Measurements from ENCODE around the gene MAGIX.
A peak's percentile ranks its signal among the peaks of the same experiment; 100 is the strongest.
"Not testable (repeated sequence)": the region's sequence is repeated elsewhere in the genome, so short reads cannot be mapped to it uniquely, and the experiment has no call there.

The MAGIX gene

DNA sequence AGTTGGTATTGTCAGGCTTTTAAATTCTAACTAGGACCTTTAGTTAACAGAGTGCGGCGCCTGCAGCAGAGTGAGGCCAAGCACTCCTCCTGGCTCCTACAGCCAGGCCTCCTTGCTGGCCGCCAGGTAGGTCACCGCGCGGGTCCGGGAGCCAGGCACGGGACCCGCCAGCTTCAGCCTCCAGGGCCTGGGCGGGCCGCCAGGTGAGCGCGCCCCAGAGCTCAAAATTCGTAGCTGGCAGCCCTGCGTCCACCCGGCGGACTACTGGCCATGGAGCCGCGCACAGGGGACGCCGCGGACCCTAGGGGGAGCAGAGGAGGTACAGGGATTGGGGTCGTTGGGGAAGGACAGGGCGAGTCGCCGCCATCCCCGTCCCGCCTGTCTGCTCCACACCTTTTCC, at the start of gene MAGIX:
Gene MAGIX (plus strand): TSS at position 139 of the 400 bp plus-strand sequence. CDS start 132 bp downstream, at position 271.
- DNase-seq (ENCODE audit: low spot score), result no peak

DNA sequence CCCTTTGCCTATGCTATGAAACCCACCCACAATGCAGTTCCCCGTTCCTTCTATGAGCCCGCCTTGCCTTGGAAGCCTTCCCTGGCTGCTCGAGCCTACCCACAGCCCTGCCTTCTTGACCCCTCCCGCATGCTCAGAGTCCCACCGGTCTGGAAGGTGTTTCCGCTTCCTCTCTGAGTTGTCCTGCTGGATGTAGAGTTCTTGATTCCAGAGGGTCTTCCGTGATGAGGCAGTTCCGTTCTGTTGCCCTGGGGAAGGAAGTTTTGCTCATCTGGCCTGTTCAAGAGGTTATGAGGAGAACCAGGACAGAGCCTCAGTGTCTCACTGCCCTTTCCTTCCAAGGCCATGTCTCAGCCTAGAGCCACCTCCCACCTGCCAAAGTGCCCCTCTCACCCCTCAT, 46.5 kb upstream of the MAGIX start:
- DNase-seq (ENCODE audit: low spot score), result no peak

DNA sequence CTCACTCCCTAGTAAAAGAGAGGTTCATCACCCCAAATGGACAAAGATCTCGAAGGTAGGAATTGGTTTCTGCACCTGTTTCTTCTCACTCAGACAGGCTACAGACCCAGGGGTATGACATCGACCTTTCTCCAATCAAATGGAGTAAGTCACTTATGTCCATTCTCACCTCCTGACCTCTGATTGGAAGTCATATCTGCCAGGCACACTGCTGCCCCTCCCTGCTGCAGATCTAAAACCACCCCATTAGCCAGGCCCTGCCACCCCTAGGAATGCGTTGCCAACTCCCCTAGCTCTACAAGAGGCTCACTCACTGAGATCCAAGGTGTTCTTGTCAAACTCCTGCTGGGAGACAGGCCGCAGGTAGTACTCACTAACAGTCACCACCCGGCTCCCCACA, 45.8 kb upstream of the MAGIX start:
- DNase-seq (ENCODE audit: low spot score), result no peak

DNA sequence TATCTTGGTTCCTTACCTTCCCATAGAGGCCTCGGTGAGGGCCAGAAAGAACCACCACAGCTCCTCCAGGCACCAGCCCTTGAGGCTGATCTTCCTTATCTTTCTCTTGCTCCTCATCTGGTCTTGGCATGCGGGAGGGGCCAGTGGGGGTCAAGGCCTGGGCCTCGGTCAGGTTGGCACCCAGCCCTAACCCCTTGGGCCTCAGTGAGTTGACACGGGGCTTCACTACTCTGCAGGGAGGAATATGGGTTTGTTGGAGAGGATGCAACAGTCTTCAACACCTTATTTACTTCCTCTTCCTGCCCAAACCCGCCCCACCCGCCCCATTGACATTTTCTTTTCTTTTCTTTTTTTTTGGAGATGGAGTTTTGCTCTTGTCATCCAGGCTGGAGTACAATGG, 45.0 kb upstream of the MAGIX start:
- DNase-seq (ENCODE audit: low spot score), result no peak

DNA sequence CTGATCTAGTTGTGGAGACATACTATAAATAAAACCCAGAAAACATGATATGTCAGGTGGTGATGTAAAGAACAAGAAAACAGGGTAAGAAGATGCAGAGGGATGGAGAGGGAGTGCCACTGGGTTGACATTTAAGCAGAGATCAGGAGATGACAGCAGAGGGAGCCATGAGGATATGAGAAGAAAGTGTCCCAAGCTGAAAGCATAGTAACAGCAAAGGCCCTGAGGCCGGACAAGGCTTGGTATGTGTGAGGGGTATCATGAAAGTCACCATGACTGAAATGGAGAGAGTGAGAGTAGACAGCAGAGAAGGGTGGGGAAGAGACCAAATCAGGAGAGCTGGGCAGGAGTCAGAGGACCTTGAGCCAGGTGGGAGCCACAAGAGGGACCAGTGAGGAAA, 42.5 kb upstream of the MAGIX start:
- no peak for DNase-seq (ENCODE audit: low spot score)

DNA sequence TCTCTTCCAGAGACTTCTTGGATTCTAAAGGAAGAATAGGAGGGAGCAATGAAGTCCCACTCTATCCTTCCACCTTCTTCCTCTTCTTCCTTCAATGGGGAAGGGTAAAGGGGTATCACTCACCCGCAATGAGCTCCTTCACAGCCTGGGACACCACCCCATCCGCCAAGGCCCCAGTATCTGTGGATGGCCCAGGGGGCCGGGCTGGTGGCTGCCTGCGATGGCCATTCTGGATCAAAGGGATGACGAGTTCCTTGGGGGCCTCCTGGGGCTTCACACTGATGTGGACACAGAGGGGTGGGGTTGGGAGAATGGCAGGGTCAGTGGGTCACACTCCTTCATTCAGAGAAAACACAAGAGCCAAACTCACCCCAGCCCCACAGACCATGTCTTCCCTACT, 40.1 kb upstream of the MAGIX start:
- no peak for DNase-seq (ENCODE audit: low spot score)

DNA sequence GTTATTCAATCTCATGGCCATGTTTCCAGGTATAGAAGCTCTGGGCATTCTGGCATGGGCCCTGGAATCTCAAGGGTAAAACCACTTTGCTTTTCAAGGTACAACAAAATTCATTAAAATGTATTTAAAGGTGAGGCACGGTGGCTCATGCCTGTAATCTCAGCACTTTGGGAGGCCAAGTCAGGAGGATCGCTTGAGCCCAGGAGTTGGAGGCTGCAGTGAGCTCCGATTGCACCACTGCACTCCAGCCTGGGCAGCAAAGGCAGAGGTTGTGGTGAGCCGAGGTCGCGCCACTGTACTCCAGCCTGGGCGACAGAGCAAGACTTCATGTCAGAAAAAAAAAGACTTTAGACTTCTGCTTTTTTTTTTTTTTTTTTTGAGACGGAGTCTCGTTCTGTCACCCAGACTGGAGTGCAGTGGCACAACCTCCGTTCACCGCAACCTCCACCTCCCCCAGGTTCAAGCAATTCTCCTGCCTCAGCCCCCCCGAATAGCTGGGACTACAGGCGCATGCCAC, 34.8 kb upstream of the MAGIX start:
- not testable (repeated sequence) for DNase-seq (ENCODE audit: low spot score)

DNA sequence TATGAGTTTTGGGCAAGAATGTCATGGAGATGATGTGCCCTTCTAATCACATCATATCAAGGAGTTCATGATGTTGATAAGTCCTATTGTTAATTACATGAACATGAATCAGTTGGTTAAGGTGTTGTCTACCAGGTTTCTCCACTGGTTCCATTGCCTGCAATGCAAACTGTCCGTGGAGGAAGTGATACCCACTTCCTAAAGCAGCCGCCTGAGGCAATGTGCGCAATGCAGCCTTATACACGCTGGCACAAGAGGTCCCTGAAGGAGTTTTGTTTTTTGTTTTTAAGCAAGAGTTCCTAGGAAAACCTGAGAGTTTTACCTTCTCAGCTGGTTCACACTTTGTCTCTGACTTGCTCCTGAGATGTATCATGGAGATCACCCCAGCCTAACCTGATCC, 33.1 kb upstream of the MAGIX start:
- no peak for DNase-seq (ENCODE audit: low spot score)

DNA sequence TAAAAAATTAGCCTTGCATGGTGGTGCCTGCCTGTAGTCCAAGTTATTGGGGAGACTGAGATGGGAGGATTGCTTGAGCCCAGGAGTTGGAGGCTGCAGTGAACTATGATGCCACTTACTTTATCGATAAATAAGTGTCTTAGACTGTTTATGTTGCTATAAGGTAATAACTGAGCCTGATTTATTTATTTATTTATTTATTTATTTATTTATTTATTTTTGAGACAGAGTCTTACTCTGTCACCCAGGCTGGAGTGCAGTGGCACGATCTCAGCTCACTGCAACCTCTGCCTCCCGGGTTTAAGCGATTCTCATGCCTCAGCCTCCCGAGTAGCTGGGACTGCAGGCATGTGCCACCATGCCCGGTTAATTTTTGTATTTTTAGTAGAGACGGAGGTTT, 30.3 kb upstream of the MAGIX start:
- DNase-seq (ENCODE audit: low spot score), result not testable (repeated sequence)

DNA sequence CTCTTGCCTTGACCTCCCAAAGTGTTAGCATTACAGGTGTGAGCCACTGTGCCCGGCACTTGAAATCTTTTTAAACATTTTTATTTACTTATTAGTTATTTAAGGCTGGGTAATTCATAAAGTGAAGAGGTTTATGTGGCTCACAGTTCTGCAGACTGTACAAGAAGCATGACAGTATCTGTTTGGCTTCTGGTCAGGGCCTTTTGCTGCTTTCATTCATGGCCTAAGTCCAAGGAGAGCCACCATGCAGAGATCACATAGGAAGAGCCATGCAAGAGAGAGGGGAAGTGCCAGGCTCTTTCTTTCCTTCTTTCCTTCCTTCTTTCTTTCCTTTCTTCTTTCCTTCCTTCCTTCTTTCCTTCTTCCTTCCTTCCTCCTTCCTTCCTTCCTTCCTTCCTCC, 28.8 kb upstream of the MAGIX start:
- no peak for DNase-seq (ENCODE audit: low spot score)

DNA sequence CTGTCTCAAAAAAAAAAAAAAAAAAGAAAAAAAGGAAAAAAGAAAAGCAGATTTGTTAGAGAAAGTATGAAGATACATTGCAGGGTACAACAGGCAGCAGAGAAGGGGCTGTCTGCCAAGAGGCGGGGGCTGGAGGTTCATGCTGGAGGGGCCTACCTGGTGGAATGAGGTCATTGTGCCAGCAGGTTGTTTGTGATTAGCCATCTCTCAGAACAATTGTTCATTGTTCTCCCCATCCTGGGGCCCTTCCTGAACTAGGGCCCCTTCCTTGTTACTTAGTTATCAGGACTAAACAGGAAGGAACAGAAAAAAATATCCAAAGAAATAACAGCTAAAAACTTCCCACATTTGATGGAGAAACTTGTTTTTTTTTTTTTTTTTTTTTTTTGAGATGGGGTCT, 25.1 kb upstream of the MAGIX start:
- DNase-seq (ENCODE audit: low spot score), result no peak

DNA sequence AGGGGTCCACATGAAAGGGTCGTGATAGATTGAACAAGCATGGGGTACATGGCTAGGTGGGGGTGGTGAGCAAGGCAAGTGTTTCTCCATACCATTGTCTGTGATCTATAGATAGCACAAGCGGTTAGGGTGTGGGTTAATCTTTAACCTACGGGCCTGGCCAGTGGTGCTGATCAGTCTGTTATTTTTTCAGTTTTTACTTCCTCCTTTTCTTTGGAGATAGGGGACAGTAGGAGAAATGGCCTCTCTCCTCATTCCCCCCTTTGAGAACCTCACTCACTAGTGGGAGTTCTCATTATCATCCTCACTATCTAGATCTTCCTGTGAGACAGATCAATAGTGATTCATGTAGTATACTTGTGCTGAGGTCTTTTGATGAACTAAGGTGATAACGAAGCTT, 22.8 kb upstream of the MAGIX start:
- DNase-seq (ENCODE audit: low spot score), result no peak

DNA sequence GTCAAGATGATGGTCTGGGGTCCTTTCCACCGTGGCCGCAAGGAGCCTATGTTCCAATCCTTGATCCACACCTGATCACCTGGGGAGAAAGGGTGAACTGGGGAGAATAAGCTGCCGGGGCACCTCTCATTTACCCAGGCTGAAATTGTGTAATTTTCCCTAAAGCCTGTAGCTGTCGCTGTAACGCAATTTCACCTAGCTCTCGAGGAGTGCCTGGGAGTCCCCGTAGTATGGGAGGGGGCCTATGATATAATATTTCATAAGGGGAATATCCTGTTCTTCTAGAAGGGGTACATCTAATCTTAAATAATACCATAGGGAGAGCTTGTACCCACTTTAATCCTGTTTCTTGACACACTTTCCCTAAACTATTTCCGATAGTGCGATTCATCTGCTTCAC, 20.3 kb upstream of the MAGIX start:
- DNase-seq (ENCODE audit: low spot score), result not testable (repeated sequence)

DNA sequence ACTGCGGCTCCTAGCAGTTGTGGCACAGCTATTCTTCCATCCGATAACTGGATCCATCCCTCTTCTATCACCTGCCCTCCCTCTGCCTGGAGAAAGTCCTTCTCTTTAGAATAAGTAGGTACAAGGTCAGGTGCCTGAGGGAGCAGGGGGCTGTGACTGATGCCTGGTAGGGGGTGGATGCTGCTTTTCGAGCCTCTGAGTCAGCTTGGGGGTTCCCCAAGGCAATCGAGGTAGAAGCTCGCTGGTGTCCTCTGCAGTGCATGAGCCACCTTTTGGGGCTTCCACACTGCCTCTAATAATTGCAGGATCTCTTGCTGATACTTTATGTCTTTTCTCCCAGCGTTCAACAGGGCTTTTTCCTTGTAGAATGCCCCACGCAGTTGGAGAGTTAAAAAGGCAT, 19.4 kb upstream of the MAGIX start:
- not testable (repeated sequence) for DNase-seq (ENCODE audit: low spot score)

DNA sequence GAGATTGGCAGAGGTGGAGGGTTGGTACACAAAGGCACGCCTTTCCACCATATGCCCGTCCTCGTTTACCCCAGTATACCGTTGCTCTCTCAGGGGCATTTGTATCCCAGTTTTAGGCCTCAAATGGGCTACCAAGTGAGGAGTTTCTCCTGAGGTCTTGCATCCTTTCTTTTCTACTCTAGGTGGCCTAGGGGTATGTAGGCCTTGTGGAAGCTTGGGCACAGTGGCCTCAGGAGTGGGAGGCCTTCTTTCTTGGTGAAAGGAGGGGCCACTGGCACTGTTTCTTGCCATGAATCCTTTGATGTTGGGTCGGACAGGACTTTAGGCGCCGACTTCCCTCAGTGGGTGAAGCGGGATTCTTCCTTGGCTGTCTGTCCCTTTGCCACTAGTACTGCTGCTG, 15.3 kb upstream of the MAGIX start:
- no peak for DNase-seq (ENCODE audit: low spot score)

DNA sequence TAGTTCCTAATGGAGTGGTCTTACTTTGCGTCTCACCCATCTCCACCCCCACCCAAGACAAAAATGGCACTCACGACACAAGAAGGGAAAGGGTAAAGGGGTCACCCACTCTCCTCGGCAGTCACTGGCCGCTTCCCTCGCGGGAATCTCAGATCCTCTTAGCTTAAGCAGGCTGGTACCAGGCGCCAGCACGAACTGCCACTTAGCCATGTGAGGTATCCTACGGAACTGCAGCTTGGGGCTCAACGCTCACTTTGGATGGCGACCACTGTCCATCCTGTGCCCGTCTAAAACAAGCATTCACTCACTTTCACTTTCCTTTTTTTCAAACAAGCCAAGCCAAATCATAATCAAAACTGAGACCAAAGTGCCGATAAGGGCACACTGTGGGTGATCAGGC, 14.6 kb upstream of the MAGIX start:
- DNase-seq (ENCODE audit: low spot score), result no peak

DNA sequence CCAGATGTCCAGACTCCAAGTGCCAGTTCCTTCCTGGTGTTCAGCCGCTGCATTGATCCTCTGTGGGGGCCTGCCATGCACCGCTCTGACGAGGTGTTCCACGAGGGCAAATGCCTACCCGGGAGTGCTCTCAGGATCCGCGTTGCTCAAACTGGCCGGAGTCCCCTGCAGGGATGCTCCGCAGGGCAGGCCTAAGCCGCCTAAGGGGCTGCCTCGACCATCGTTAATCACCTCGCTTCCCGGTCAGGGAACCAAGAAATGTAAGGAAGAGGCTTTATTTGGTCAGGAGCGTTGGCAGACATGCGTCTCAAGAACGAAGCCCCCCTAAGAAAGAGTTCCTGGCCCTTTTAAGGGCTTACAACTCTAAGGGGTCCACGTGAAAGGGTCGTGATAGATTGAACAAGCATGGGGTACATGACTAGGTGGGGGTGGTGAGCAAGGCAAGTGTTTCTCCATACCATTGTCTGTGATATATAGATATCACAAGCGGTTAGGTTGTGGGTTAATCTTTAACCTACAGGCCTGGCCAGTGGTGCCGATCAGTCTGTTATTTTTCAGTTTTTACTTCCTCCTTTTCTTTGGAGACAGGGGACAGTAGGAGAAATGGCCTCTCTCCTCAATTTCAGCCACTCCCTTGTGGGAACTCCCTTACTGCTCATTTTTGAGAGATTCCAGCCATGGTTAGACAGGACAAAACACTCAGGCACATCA, 14.0 kb upstream of the MAGIX start:
- not testable (repeated sequence) for DNase-seq (ENCODE audit: low spot score)

DNA sequence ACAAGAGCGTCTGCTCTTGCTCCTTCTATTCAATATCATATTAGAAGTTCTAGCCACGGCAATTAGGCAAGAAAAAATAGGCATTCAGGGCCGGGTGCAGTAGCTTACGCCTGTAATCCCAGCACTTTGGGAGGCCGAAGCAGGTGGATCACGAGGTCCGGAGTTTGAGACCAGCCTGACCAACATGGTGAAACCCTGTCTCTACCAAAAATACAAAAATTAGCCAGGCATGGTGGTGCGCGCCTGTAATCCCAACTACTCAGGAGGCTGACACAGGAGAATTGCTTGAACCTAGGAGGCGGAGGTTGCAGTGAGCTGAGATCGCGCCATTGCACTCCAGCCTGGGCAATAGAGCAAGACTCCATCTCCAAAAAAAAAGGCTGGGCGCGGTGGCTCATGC, 13.3 kb upstream of the MAGIX start:
- DNase-seq (ENCODE audit: low spot score), result not testable (repeated sequence)

DNA sequence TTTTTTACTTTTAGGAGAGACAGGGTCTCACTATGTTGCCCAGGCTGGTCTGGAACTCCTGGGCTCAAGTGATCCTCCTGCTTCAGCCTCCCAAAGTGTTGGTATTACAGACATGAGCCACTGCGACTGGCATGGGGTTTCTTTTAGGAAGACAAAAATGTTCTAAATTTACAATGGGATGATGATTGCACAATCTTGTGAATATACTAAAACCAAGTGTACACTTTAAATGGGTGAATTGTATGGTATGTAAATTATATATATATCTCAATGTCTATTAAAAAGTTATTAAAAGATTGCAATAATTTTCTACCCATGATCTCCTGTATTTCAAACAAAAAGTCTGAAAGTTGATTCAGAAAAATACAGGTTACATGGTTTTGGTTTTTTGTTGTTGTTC, 9.1 kb upstream of the MAGIX start:
- DNase-seq (ENCODE audit: low spot score), result no peak

DNA sequence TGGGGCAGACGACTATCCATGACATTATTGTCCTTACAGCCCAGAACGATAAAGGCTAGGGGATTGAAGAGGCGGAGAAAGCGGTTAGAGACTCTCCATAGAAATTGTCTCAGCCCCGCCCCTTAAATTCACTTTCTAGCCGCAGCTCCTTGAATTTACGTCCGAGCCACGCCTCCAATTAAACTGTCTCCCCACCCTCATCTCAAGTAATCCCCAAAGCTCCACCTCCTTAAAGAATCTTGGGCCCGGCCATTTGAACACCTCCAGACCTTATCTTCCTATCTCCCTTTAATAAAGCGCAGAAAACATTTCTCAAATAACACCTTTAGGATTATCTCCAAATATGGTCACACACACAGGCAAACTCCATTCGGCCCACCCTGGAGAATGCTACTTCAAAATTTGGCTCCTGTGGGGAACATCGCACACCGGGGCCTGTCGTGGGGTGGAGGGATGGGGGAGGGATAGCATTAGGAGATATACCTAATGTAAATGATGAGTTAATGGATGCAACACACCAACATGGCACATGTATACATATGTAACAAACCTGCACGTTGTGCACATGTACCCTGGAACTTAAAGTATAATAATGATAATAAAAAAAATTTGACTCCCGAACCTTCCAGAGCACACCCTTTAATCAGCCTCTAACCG, 7.2 kb upstream of the MAGIX start:
- peak; percentile 46 for DNase-seq (ENCODE audit: low spot score)

DNA sequence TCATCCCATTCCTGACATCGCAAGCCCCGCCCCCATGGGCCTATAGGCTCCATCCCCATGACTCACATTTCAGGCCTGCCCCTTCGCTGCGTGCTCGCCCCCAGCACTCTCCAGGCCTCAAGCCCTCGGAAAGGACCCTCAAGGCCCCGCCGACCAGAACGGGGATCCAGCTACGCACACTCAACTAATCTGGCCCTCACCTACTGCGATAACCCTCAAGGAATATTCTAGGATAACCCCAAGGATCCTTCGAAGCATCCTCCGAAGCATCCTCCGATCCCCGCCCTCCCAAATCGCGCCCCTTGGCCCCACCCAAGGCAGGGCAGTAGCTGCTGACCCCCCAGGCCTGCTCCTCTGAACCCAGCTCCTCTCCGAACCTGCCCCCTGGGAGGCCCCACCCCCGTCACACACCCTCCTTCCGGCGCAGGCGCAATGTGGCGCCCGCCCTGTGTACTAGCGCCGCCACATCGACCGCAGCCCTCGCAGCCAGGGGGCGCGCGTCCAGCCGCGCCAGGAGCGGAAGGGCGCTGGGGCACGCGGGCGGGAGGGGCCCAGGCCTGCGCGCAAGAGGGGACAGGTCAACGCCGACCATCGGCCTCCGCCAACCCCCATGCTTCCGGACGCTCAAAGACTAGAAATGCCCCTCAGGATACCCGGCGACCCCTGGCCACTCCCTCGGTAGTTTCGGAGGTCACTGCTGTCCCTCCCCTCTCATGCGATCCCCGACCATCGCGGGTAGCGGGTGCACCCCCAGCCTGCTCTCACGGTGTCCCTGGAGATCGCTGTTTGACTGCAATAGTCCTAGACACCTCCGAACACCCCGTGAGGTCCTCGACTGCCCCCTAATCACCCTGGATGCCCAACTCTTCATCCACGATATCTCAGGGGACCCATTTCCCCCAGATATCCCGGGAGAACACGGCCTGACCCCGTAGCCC, 6.4 kb upstream of the MAGIX start:
- peak; percentile 87 for DNase-seq (ENCODE audit: low spot score)

DNA sequence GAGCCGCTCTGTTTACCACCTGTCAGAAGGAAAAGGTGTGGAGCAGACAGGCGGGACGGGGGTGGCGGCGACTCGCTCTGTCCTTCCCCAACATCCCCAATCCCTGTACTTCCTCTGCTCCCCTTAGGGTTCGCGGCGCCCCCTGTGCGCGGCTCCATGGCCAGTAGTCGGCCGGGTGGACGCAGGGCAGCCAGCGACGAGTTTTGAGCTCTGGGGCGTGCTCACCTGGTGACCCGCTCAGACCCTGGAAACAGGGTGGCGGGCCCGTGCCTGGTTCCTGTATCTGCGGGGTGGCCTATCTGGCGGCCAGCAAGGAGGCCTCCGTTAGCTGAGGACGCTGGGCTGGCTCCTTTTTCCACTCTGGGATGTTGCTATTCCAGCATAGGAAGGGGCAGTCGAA, 5.4 kb upstream of the MAGIX start:
- DNase-seq (ENCODE audit: low spot score), result no peak

DNA sequence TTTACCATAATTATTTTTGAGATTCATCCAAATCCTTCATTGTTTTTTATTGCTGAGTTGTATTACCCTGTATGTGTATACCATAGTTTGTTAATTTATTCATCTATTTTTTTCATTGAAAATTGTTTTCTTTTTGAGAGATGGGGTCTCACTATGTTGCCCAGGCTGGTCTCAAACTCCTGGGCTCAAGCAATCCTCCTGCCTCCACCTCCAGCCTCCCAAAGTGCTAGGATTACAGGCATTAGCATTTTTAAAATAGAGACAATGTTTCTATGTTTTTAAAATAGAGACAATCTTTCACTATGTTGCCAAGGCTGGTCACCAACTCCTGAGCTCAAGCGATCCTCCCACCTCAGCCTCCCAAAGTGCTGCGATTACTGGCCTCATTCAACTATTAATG, 1.6 kb upstream of the MAGIX start:
- DNase-seq (ENCODE audit: low spot score), result no peak

All from CD4-positive, alpha-beta T cell treated with Interleukin-2 at 100 ng/mL for 4 hours (primary cell).